ENCODE results near the gene KIAA0753.

DNA sequence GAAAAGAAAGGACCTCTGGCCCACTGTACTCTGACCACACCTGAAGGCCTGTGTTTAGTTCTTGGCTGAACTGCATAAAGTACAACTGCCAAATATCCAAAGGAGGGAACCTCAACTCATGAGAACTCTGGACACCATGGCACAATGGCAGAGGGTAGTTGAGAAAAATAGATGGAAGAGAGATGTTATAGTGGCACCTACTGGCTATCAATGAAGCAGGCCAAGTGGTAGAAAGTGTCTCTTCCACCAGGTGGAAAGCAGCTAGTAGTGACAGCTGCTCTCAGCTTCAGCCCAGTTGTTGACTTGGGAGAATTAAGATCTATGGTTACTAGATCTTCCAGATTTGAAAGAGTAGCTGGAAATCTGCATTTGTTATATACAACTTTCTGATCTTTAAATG, 7.7 kb upstream of the KIAA0753 start:
- TF ChIP-seq CTCF (IDR thresholded peaks at IDR 0.05) (no peak), EP300 (IDR thresholded peaks at IDR 0.05) (no peak)
